Measurements from ENCODE around the gene SRPK2. TPM values are rescaled to one million over a fixed set of nuclear protein-coding genes. Genes with fewer than 3 reads are reported as not detected.

Gene SRPK2
- total RNA-seq, 1 experiment from 2014 or later: 59.8 TPM

GRCh38 chr7:105213611-105214010, 175.1 kb downstream of the SRPK2 start:
- Histone ChIP-seq H3K27ac (ENCODE audit: low read depth, low read length, poor library complexity, severe bottlenecking) (no peak overlapping the region), H3K4me3 (ENCODE audit: low read depth, low read length, poor library complexity, severe bottlenecking) (no peak overlapping the region), H3K9me3 (ENCODE audit: low read depth, low read length, poor library complexity, severe bottlenecking) (no peaks in the 10 kb centered on the region), H3K36me3 (ENCODE audit: insufficient read depth, low read length, poor library complexity, severe bottlenecking) (no peaks in the 10 kb centered on the region), H3K27me3 (replicated peaks; ENCODE audit: insufficient read depth, low read depth, low read length, poor library complexity) (no peaks in the 10 kb centered on the region), H3K4me1 (ENCODE audit: insufficient read depth, low read length, poor library complexity, severe bottlenecking) (peaks cover 7% of the 10 kb centered on the region)
- ChIA-PET POLR2A (ENCODE audit: low non-redundant PET) (no interaction called here), CTCF (no interaction called here)
- TF ChIP-seq EZH2 (IDR thresholded peaks at IDR 0.05; ENCODE audit: borderline replicate concordance, low read depth, low read length, poor library complexity, severe bottlenecking): no peak
- TF ChIP-seq, protein P1, sequence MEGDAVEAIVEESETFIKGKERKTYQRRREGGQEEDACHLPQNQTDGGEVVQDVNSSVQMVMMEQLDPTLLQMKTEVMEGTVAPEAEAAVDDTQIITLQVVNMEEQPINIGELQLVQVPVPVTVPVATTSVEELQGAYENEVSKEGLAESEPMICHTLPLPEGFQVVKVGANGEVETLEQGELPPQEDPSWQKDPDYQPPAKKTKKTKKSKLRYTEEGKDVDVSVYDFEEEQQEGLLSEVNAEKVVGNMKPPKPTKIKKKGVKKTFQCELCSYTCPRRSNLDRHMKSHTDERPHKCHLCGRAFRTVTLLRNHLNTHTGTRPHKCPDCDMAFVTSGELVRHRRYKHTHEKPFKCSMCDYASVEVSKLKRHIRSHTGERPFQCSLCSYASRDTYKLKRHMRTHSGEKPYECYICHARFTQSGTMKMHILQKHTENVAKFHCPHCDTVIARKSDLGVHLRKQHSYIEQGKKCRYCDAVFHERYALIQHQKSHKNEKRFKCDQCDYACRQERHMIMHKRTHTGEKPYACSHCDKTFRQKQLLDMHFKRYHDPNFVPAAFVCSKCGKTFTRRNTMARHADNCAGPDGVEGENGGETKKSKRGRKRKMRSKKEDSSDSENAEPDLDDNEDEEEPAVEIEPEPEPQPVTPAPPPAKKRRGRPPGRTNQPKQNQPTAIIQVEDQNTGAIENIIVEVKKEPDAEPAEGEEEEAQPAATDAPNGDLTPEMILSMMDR (conservative IDR thresholded peaks at IDR 0.05; ENCODE audit: low read depth, low read length): no peak
- no TSS peak for BruUV-seq (replicated peaks)
- intact Hi-C loops (cut with micrococcal nuclease; ENCODE audit: unreplicated experiment): no loop called here
- DNase-seq (ENCODE audit: low spot score): no peak

- no peak for DNase-seq (ENCODE audit: low spot score)
- intact Hi-C loops (cut with micrococcal nuclease; ENCODE audit: unreplicated experiment): no loop called here
- Histone ChIP-seq H3K27ac (ENCODE audit: low read depth, low read length, poor library complexity, severe bottlenecking) (no peak overlapping the region), H3K4me3 (ENCODE audit: low read depth, low read length, poor library complexity, severe bottlenecking) (no peak overlapping the region), H3K4me1 (ENCODE audit: insufficient read depth, low read length, poor library complexity, severe bottlenecking) (peaks cover 3% of the 10 kb centered on the region), H3K9me3 (ENCODE audit: low read depth, low read length, poor library complexity, severe bottlenecking) (no peaks in the 10 kb centered on the region), H3K27me3 (replicated peaks; ENCODE audit: insufficient read depth, low read depth, low read length, poor library complexity) (no peaks in the 10 kb centered on the region), H3K36me3 (ENCODE audit: insufficient read depth, low read length, poor library complexity, severe bottlenecking) (no peaks in the 10 kb centered on the region)
- no TSS peak for BruUV-seq (replicated peaks)
- TF ChIP-seq, protein P1 (conservative IDR thresholded peaks at IDR 0.05; ENCODE audit: low read depth, low read length): no peak
- no peak for TF ChIP-seq EZH2 (IDR thresholded peaks at IDR 0.05; ENCODE audit: borderline replicate concordance, low read depth, low read length, poor library complexity, severe bottlenecking)
- POLR2A ChIA-PET (ENCODE audit: low non-redundant PET): no interaction called here
- CTCF ChIA-PET: no interaction called here
Measured at GRCh38 chr7:105212212-105212611, 176.5 kb downstream of the SRPK2 start.

- H3K27me3 ChIP-seq (replicated peaks; ENCODE audit: insufficient read depth, low read depth, low read length, poor library complexity): no peaks in the 10 kb centered on the region
- no peak overlapping the region for H3K4me3 ChIP-seq (ENCODE audit: low read depth, low read length, poor library complexity, severe bottlenecking)
- no peaks in the 10 kb centered on the region for H3K9me3 ChIP-seq (ENCODE audit: low read depth, low read length, poor library complexity, severe bottlenecking)
- TF ChIP-seq EZH2 (IDR thresholded peaks at IDR 0.05; ENCODE audit: borderline replicate concordance, low read depth, low read length, poor library complexity, severe bottlenecking): no peak
- TF ChIP-seq, protein P1 (conservative IDR thresholded peaks at IDR 0.05; ENCODE audit: low read depth, low read length): no peak
- no peak for DNase-seq (ENCODE audit: low spot score)
- H3K27ac ChIP-seq (ENCODE audit: low read depth, low read length, poor library complexity, severe bottlenecking): no peak overlapping the region
- CTCF ChIA-PET: no interaction called here
- H3K4me1 ChIP-seq (ENCODE audit: insufficient read depth, low read length, poor library complexity, severe bottlenecking): peaks cover 3% of the 10 kb centered on the region
- BruUV-seq (replicated peaks): no TSS peak
- intact Hi-C loops (cut with micrococcal nuclease; ENCODE audit: unreplicated experiment): no loop called here
- H3K36me3 ChIP-seq (ENCODE audit: insufficient read depth, low read length, poor library complexity, severe bottlenecking): no peaks in the 10 kb centered on the region
- POLR2A ChIA-PET (ENCODE audit: low non-redundant PET): no interaction called here
Measured at GRCh38 chr7:105210721-105211205, 178.0 kb downstream of the SRPK2 start.
